ENCODE measurements around the gene SIMC1.

Gene SIMC1

DNA sequence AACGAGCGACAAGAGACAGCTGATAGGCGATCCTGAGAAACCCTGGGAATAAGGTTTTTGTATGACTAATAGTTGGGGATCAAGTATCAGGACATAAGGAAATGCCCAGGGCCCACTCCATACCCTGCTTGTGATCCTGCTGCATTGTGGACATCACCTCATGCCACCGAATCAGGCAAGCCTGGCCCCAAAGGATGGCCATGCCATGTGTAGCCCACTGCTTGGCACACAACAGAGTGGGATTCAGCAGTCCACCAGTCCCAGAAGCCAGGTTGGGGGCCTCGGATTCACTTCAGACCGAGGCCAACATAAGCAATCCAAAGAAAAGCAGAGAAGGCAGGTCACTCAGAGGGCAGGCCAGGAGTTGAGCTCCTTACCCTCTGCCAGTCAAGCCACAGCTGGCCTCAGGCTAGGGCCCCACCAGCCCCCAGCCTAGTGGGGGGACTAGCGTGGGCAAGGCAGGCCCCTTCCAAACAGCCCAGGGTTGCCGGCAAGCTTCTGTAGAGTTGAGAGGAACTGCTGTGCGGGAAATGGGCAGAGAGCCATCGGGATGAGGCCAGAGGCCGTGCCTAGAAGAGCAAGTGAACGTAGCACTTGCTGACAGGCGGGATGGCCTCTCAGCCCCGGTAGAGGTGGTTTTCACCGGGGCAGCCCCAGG is 145.2 kb downstream of the SIMC1 start:
- Mint-ChIP-seq H3K27me3 (no peaks in the 10 kb centered on the region), H3K4me3 (no peak overlapping the region), H3K4me1 (ENCODE audit: low read depth) (peaks cover 23% of the 10 kb centered on the region), H3K27ac (no peak overlapping the region), H3K36me3 (ENCODE audit: low read depth) (peaks cover 86% of the 10 kb centered on the region), H3K9me3 (no peaks in the 10 kb centered on the region)

DNA sequence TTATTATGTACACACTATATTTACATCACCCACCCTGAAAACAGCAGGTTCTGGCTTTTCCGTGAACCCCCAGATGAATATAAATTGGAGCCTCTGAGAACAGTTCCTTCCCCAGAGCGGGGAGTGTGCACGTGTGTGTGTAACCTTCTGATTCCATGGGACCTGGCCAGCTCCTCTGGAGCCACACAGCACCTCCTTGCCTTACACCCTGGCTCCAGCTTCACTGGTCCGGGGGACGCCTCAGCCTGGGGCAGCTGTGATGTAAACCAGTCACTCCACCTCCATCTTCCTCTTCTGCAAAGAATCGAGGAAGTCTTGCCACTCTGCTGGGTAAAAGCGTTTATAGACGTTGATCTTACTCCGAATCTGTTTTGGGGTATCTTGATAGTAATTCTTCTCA is 145.7 kb downstream of the SIMC1 start:
- no peak overlapping the region for H3K27ac Mint-ChIP-seq
- peaks cover 23% of the 10 kb centered on the region for H3K4me1 Mint-ChIP-seq (ENCODE audit: low read depth)
- H3K4me3 Mint-ChIP-seq: no peak overlapping the region
- no peaks in the 10 kb centered on the region for H3K9me3 Mint-ChIP-seq
- peaks cover 86% of the 10 kb centered on the region for H3K36me3 Mint-ChIP-seq (ENCODE audit: low read depth)
- no peaks in the 10 kb centered on the region for H3K27me3 Mint-ChIP-seq

DNA sequence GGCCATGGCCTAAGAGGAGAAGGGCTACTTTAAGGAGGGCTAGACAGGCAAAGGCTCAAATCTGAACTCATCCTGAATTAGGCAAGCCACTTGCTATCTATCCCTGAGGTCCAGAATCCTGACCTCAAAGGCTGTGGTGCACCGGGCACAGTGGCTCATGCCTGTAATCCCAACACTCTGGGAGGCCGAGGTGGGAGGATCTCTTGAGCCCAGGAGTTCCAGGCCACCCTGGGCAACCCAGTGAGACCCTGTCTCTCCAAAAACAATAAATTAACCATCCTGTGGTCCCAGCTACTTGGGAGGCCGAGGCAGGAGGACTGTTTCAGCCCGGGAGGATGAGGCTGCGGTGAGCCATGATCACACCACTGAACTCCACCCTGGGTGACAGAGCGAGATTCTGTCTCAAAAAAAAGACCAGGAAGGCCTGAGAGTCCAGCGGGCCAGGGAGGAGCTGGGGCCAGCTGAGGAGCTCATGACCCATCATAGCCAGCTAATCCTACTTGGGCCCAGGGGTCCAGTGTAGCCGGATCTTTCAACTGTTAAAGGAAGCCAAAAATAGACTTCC is 146.2 kb downstream of the SIMC1 start:
- Mint-ChIP-seq H3K36me3 (ENCODE audit: low read depth) (peaks cover 87% of the 10 kb centered on the region), H3K27me3 (no peaks in the 10 kb centered on the region), H3K27ac (peak overlapping the region; percentile 49), H3K4me1 (ENCODE audit: low read depth) (peaks cover 23% of the 10 kb centered on the region), H3K4me3 (no peak overlapping the region), H3K9me3 (no peaks in the 10 kb centered on the region)

DNA sequence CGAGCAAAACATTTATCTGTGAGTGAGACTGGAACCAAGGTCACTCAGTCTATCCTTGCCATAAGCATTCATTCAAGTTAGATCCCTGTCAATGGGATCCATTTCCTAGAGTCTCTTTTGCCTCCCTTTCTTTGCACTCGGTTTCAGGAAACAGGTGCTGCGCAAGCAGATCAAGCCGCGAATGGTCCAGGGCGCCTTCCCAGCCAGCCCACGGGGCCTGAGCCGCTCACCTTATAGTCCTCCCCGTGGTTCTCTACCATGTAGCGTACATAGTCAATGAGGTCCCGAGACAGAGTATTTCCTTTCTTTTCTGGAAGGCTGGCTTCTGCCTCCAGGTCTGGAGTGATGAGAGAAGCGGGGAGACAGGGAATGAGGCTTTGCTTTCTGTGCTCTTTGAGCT is 146.8 kb downstream of the SIMC1 start:
- peaks cover 27% of the 10 kb centered on the region for H3K4me1 Mint-ChIP-seq (ENCODE audit: low read depth)
- no peak overlapping the region for H3K4me3 Mint-ChIP-seq
- H3K27ac Mint-ChIP-seq: peak overlapping the region; percentile 49
- no peaks in the 10 kb centered on the region for H3K9me3 Mint-ChIP-seq
- H3K27me3 Mint-ChIP-seq: no peaks in the 10 kb centered on the region
- H3K36me3 Mint-ChIP-seq (ENCODE audit: low read depth): peaks cover 85% of the 10 kb centered on the region

GRCh38 chr5:176386491-176386890 is 148.3 kb downstream of the SIMC1 start:
- Mint-ChIP-seq H3K27me3 (no peaks in the 10 kb centered on the region), H3K36me3 (ENCODE audit: low read depth) (peaks cover 87% of the 10 kb centered on the region), H3K9me3 (no peaks in the 10 kb centered on the region), H3K27ac (peak overlapping the region; percentile 99), H3K4me1 (ENCODE audit: low read depth) (peaks cover 27% of the 10 kb centered on the region), H3K4me3 (peak overlapping the region; percentile 96)

GRCh38 chr5:176387384-176387925 is 149.2 kb downstream of the SIMC1 start:
- Mint-ChIP-seq H3K36me3 (ENCODE audit: low read depth) (peaks cover 82% of the 10 kb centered on the region), H3K9me3 (no peaks in the 10 kb centered on the region), H3K27ac (peak overlapping the region; percentile 99), H3K4me1 (ENCODE audit: low read depth) (peaks cover 27% of the 10 kb centered on the region), H3K27me3 (no peaks in the 10 kb centered on the region), H3K4me3 (peak overlapping the region; percentile 96)

DNA sequence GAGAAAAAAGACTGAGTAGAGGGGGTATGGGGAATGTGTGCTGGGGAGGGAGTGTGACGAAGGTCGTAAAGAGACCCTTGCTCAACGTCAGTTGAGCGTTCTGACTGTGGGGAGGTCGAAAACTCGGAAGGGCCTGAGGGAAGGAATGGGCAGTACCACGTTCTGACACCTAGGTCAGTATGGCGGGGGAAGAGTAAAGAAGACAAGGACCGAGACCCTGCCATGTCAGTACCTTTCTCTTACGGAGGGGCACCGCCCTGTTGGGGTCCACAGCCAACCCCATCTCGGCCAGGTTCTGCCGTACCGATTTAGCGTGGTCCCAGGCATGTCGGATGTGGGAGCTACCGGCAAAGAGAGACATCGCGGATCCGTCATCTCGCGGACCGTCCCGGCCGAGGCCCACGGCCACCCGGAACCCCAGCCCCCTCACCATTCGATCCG is 149.8 kb downstream of the SIMC1 start:
- H3K27me3 Mint-ChIP-seq: no peaks in the 10 kb centered on the region
- H3K4me3 Mint-ChIP-seq: peak overlapping the region; percentile 96
- H3K36me3 Mint-ChIP-seq (ENCODE audit: low read depth): peaks cover 78% of the 10 kb centered on the region
- peaks cover 27% of the 10 kb centered on the region for H3K4me1 Mint-ChIP-seq (ENCODE audit: low read depth)
- H3K9me3 Mint-ChIP-seq: no peaks in the 10 kb centered on the region
- H3K27ac Mint-ChIP-seq: peak overlapping the region; percentile 99

DNA sequence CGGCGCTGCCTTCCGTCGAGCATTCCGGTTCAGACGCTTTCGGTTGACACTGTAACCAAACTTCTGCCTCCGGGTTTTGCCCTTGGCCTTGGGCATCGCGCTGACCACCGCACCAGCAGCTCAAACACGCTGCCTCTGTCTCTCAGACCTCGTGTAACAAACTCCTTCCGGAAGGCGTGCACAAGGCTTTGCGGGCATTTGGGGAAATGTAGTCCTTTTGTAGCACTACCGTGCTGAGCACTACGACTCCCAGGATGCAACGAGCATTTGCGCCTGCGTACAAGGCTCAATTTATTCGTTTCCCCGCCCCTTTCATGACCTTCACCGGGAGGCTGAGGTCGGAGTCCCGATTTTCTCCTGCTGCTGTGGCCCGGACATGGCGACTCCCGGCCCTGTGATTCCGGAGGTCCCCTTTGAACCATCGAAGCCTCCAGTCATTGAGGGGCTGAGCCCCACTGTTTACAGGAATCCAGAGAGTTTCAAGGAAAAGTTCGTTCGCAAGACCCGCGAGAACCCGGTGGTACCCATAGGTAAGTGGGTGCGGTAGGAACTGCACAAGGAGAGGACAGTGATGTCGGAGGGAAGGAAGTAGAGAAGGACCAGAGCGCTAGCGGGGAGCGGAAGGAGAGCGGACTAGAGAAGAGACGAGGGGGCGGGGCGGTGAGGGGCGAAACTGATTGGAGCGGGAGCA is 150.4 kb downstream of the SIMC1 start, which contains the start of the genes HIGD2A and NOP16:
HIGD2A (plus strand) TSS at position 308 of the 691 bp plus-strand sequence; CDS start at position 377, 69 bp downstream.
NOP16 (minus strand) TSS at position 155 of the 691 bp plus-strand sequence; CDS start at position 96, 59 bp downstream.
- Mint-ChIP-seq H3K36me3 (ENCODE audit: low read depth) (peaks cover 75% of the 10 kb centered on the region), H3K4me3 (peak within 1 kb of the TSS; percentile 96), H3K9me3 (no peaks in the 10 kb centered on the region), H3K27ac (peak within 1 kb of the TSS; percentile 99), H3K27me3 (no peaks in the 10 kb centered on the region), H3K4me1 (ENCODE audit: low read depth) (peaks cover 27% of the 10 kb centered on the region)

- Mint-ChIP-seq H3K4me1 (ENCODE audit: low read depth) (peaks cover 27% of the 10 kb centered on the region), H3K36me3 (ENCODE audit: low read depth) (peaks cover 66% of the 10 kb centered on the region), H3K27me3 (no peaks in the 10 kb centered on the region), H3K4me3 (peak overlapping the region; percentile 96), H3K27ac (peak overlapping the region; percentile 99), H3K9me3 (no peaks in the 10 kb centered on the region)
Observed at GRCh38 chr5:176389135-176390123, 151.2 kb downstream of the SIMC1 start.

- Mint-ChIP-seq H3K36me3 (ENCODE audit: low read depth) (peaks cover 46% of the 10 kb centered on the region), H3K27me3 (no peaks in the 10 kb centered on the region), H3K9me3 (no peaks in the 10 kb centered on the region), H3K4me1 (ENCODE audit: low read depth) (peaks cover 17% of the 10 kb centered on the region), H3K27ac (no peak overlapping the region), H3K4me3 (no peak overlapping the region)
Observed at GRCh38 chr5:176391479-176391878, 153.3 kb downstream of the SIMC1 start.

GRCh38 chr5:176391999-176392398 is 153.8 kb downstream of the SIMC1 start:
- peaks cover 40% of the 10 kb centered on the region for H3K36me3 Mint-ChIP-seq (ENCODE audit: low read depth)
- no peaks in the 10 kb centered on the region for H3K27me3 Mint-ChIP-seq
- no peaks in the 10 kb centered on the region for H3K9me3 Mint-ChIP-seq
- H3K4me1 Mint-ChIP-seq (ENCODE audit: low read depth): peaks cover 12% of the 10 kb centered on the region
- H3K27ac Mint-ChIP-seq: no peak overlapping the region
- no peak overlapping the region for H3K4me3 Mint-ChIP-seq

DNA sequence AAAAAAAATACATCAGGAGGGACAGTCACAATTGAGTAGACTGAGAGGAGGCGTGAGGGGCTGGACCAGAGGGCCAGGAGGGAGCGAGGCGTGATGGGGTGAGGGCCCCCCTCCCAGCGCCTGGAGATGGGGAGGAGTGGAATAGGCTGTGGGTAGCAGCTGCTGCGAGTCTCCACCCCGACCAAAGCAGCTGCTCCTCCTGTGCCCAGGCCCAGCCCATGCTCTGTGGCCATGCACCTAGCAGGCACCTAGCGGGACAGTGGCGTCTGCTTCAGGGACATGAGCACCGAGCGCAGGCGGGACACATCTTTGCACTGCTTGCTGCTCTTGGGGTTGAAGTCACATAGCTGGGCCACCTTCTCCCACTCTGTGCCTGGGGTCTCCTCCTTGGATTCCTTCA is 154.3 kb downstream of the SIMC1 start:
- no peaks in the 10 kb centered on the region for H3K9me3 Mint-ChIP-seq
- H3K27ac Mint-ChIP-seq: no peak overlapping the region
- peaks cover 35% of the 10 kb centered on the region for H3K36me3 Mint-ChIP-seq (ENCODE audit: low read depth)
- no peak overlapping the region for H3K4me3 Mint-ChIP-seq
- peaks cover 8% of the 10 kb centered on the region for H3K4me1 Mint-ChIP-seq (ENCODE audit: low read depth)
- H3K27me3 Mint-ChIP-seq: no peaks in the 10 kb centered on the region

DNA sequence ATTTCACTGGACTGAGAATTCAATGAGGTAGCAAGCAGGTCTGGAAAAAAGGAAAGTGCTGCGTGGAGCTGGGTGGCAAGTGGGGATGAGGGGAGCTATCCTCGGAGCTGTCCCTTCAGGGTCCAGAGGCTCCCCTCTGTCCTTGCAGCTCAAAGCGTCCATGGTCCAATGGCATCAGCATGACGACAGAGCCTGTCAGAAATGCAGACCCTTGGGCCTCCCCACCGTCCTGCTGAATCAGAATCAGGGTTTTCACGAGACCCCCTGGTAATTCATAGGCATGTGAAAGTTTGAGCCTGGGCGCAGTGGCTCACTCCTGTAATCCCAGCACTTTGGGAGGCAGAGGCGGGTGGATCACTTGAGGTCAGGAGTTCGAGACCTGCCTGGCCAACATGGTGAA is 155.9 kb downstream of the SIMC1 start:
- H3K4me1 Mint-ChIP-seq (ENCODE audit: low read depth): peaks cover 4% of the 10 kb centered on the region
- H3K27ac Mint-ChIP-seq: no peak overlapping the region
- peaks cover 29% of the 10 kb centered on the region for H3K36me3 Mint-ChIP-seq (ENCODE audit: low read depth)
- H3K27me3 Mint-ChIP-seq: no peaks in the 10 kb centered on the region
- no peaks in the 10 kb centered on the region for H3K9me3 Mint-ChIP-seq
- no peak overlapping the region for H3K4me3 Mint-ChIP-seq

Data from stimulated activated naive CD8-positive, alpha-beta T cell treated with anti-CD3 and anti-CD28 coated beads, Interleukin-15, Interleukin-2, amounts not matched to agents 100 ng/mL and 50 ng/mL, for 24 hours (primary cell).